DOHH2 (cell line): ENCODE data around the gene ZNF20.
A peak's percentile ranks its signal among the peaks of the same experiment; 100 is the strongest.

Experiments used
- H3F3A ChIP-seq: fragments of 200-600 bp; sonication (generic), shearing (Covaris generic); 2 replicates; pipeline ENCODE4 v1.6.0; 2016; ENCODE audit warnings: antibody characterized with exemption, mild to moderate bottlenecking; ENCODE audit not compliant: control insufficient read depth, insufficient read depth
- H3K27ac ChIP-seq: fragments of 200-600 bp; sonication (generic); 2 replicates; pipeline ENCODE4 v1.5.1; 2014; ENCODE audit warnings: low read depth, mild to moderate bottlenecking, low read length, moderate library complexity
- H3K27me3 ChIP-seq: fragments of 200-600 bp; sonication (generic); 2 replicates; pipeline ENCODE4 v1.6.1; 2014; ENCODE audit warnings: mild to moderate bottlenecking, low read length, mixed read lengths; ENCODE audit not compliant: control insufficient read depth
- H3K36me3 ChIP-seq: fragments of 200-600 bp; sonication (generic); 2 replicates; pipeline ENCODE4 v1.6.1; 2014; ENCODE audit warnings: mild to moderate bottlenecking, low read length, moderate library complexity, mixed read lengths; ENCODE audit not compliant: control insufficient read depth
- H3K4me1 ChIP-seq: fragments of 200-600 bp; sonication (generic); 2 replicates; pipeline ENCODE4 v1.6.1; 2014; ENCODE audit warnings: mild to moderate bottlenecking, low read length, mixed read lengths; ENCODE audit not compliant: control insufficient read depth
- H3K4me2 ChIP-seq: fragments of 200-600 bp; sonication (generic); 2 replicates; pipeline ENCODE4 v1.6.0; 2014; ENCODE audit warnings: mild to moderate bottlenecking, low read length, moderate library complexity
- H3K4me3 ChIP-seq: fragments of 200-600 bp; sonication (generic); 2 replicates; pipeline ENCODE4 v1.5.1; 2014; ENCODE audit warnings: mild to moderate bottlenecking, low read length, mixed read lengths
- H3K79me2 ChIP-seq: fragments of 200-600 bp; sonication (generic); 2 replicates; pipeline ENCODE4 v1.6.1; 2014; ENCODE audit warnings: mild to moderate bottlenecking, low read length, mixed read lengths; ENCODE audit not compliant: control insufficient read depth
- H3K9me2 ChIP-seq: fragments of 200-600 bp; sonication (generic); replicated peaks from 2 replicates; pipeline ENCODE4 v1.6.1; 2014; ENCODE audit warnings: mild to moderate bottlenecking, low read length, mixed read lengths; ENCODE audit not compliant: control insufficient read depth
- H3K9me3 ChIP-seq: fragments of 200-600 bp; sonication (generic); 2 replicates; pipeline ENCODE4 v1.6.1; 2014; ENCODE audit warnings: antibody characterized with exemption, low read length, mixed read lengths; ENCODE audit not compliant: control insufficient read depth, insufficient read depth
- H4K20me1 ChIP-seq: fragments of 200-600 bp; sonication (generic); 2 replicates; pipeline ENCODE4 v1.6.0; 2014; ENCODE audit warnings: low read depth, mild to moderate bottlenecking, antibody characterized with exemption, low read length, moderate library complexity; ENCODE audit not compliant: control insufficient read depth, insufficient read depth
- EZH2phosphoT487 ChIP-seq: fragments of 200-600 bp; sonication (generic); IDR thresholded peaks from 2 replicates; pipeline ENCODE4 v1.6.1; 2017; ENCODE audit warnings: borderline replicate concordance, mild to moderate bottlenecking, antibody characterized with exemption, low read length, moderate library complexity, mixed read lengths
- TF ChIP-seq, protein P1 (sequence below): fragments of 200-600 bp; sonication (generic); IDR thresholded peaks from one replicate; pipeline ENCODE4 v1.5.1; 2014; ENCODE audit warnings: antibody characterized with exemption, mild to moderate bottlenecking, low read depth, low read length; ENCODE audit not compliant: poor library complexity, severe bottlenecking

ZNF20 gene

DNA sequence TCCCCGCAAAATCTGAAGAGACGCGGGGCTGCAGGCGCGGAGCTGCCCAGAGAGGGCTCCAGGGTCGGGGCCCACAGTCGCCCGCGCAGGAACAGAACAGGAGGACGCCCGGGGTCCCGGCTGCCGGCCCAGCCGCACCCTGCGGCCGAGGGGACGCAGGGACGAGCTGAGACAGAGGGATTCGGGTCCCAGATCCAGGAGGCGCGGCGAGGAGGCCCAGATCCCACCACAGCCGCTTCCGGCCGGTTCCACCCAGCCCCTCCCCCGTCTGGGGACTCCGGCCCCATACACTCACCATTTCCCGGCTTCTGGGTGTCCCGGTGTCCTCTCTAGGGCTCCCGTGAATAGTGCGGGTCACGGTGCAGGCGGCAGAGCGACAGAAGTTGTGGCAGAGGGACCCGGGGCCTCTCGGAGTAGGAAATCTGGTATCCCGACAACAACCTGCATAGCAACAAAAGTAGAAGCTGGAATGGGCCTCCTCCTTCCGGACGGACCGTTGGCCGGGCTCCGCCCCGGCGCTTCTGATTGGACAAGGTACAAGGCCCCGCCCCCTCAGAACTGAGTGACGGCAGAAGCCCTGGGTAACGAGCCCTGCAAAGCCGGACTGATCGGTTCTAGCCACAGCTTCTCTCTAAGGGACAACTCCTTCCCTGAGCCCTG lies at the start of gene ZNF20:
Gene ZNF20, minus strand, starts transcription at position 466 of the 660 bp plus-strand sequence. Its CDS starts 168 bp downstream, at position 298.
- Histone ChIP-seq H3K4me2 (peak within 1 kb of the TSS; percentile 95), H3K79me2 (peaks cover 20% of the 10 kb centered on the region), H3K36me3 (peaks cover 10% of the 10 kb centered on the region), H3K4me1 (peaks cover 21% of the 10 kb centered on the region), H3K4me3 (peak within 1 kb of the TSS; percentile 92), H3K27me3 (no peaks in the 10 kb centered on the region), H3K9me2 (no peaks in the 10 kb centered on the region), H3K9me3 (no peaks in the 10 kb centered on the region), H3K27ac (peak within 1 kb of the TSS; percentile 27; the same call in 1 of the 2 replicates), H3F3A (no peaks in the 10 kb centered on the region), H4K20me1 (no peaks in the 10 kb centered on the region)
- TF ChIP-seq EZH2phosphoT487, result no peak
- TF ChIP-seq, protein P1, sequence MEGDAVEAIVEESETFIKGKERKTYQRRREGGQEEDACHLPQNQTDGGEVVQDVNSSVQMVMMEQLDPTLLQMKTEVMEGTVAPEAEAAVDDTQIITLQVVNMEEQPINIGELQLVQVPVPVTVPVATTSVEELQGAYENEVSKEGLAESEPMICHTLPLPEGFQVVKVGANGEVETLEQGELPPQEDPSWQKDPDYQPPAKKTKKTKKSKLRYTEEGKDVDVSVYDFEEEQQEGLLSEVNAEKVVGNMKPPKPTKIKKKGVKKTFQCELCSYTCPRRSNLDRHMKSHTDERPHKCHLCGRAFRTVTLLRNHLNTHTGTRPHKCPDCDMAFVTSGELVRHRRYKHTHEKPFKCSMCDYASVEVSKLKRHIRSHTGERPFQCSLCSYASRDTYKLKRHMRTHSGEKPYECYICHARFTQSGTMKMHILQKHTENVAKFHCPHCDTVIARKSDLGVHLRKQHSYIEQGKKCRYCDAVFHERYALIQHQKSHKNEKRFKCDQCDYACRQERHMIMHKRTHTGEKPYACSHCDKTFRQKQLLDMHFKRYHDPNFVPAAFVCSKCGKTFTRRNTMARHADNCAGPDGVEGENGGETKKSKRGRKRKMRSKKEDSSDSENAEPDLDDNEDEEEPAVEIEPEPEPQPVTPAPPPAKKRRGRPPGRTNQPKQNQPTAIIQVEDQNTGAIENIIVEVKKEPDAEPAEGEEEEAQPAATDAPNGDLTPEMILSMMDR, result no peak

GRCh38 chr19:12187625-12188024 lies 47.5 kb upstream of the ZNF20 start:
- peaks cover 54% of the 10 kb centered on the region for H3K36me3 ChIP-seq
- no peak overlapping the region for H3K4me3 ChIP-seq
- peaks cover 11% of the 10 kb centered on the region for H3K79me2 ChIP-seq
- H3K27me3 ChIP-seq, result no peaks in the 10 kb centered on the region
- no peak overlapping the region for H3K27ac ChIP-seq
- H3F3A ChIP-seq, result no peaks in the 10 kb centered on the region
- TF ChIP-seq EZH2phosphoT487, result no peak
- TF ChIP-seq, protein P1, result no peak
- peaks cover 56% of the 10 kb centered on the region for H3K9me3 ChIP-seq
- no peaks in the 10 kb centered on the region for H3K4me1 ChIP-seq
- H3K9me2 ChIP-seq, result no peaks in the 10 kb centered on the region
- no peak overlapping the region for H3K4me2 ChIP-seq
- H4K20me1 ChIP-seq, result no peaks in the 10 kb centered on the region

GRCh38 chr19:12180377-12180776 lies 40.2 kb upstream of the ZNF20 start:
- Histone ChIP-seq H3K4me3 (no peak overlapping the region), H3K4me1 (no peaks in the 10 kb centered on the region), H3K9me2 (no peaks in the 10 kb centered on the region), H3K79me2 (peaks cover 38% of the 10 kb centered on the region), H3K9me3 (peaks cover 38% of the 10 kb centered on the region; the same call in 1 of the 2 replicates), H3F3A (no peaks in the 10 kb centered on the region), H3K27me3 (no peaks in the 10 kb centered on the region), H3K36me3 (peaks cover 8% of the 10 kb centered on the region; the same call in 1 of the 2 replicates), H3K27ac (no peak overlapping the region), H3K4me2 (no peak overlapping the region), H4K20me1 (no peaks in the 10 kb centered on the region)
- TF ChIP-seq EZH2phosphoT487, result no peak
- TF ChIP-seq, protein P1, result no peak
